Uterus (tissue), 2 donors: Measurements from ENCODE around the gene CPEB3.

Experiments
- POLR2A ChIP-seq, 2 donors: fragments of 450-650 bp; IDR thresholded peaks; one replicate each; pipeline ENCODE4 v1.6.1; 2016; ENCODE audit warnings: antibody characterized with exemption in 2 of 2, mild to moderate bottlenecking in 1 of 2, moderate library complexity in 1 of 2
- TF ChIP-seq, protein P1 (sequence below), 4 experiments: fragments of 200-600 bp in 2 of 4; fragments of 450-650 bp in 2 of 4; sonication (generic) in 2 of 4; IDR thresholded peaks; one replicate each; pipeline ENCODE4 v1.5.1; 2016 to 2019; ENCODE audit warnings: antibody characterized with exemption in 4 of 4, mild to moderate bottlenecking in 2 of 4, moderate library complexity in 1 of 4

DNA sequence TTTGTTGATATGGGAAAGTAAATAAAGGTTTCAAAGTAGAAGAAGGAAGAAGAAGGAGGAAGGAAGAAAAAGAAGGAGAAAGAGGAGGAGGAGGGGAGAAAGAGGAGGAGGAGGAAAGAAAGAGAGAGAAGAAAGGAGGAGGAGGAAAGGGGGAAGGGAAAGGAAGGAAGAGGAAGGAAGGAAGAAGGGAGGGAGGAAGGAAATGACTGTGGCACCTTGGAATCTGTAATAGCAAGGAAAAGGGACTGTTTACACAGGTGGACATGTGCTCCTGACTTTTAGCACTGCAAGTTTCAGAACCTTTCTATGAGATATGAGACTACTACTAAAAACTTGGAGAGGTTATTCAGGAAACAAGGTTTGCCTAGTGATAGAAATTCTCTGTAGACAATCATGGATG, 214.2 kb downstream of the CPEB3 start:
- TF ChIP-seq, protein P1, sequence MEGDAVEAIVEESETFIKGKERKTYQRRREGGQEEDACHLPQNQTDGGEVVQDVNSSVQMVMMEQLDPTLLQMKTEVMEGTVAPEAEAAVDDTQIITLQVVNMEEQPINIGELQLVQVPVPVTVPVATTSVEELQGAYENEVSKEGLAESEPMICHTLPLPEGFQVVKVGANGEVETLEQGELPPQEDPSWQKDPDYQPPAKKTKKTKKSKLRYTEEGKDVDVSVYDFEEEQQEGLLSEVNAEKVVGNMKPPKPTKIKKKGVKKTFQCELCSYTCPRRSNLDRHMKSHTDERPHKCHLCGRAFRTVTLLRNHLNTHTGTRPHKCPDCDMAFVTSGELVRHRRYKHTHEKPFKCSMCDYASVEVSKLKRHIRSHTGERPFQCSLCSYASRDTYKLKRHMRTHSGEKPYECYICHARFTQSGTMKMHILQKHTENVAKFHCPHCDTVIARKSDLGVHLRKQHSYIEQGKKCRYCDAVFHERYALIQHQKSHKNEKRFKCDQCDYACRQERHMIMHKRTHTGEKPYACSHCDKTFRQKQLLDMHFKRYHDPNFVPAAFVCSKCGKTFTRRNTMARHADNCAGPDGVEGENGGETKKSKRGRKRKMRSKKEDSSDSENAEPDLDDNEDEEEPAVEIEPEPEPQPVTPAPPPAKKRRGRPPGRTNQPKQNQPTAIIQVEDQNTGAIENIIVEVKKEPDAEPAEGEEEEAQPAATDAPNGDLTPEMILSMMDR (IDR thresholded peaks at IDR 0.05) = no peak
- TF ChIP-seq POLR2A (IDR thresholded peaks at IDR 0.05) = no peak
